ENCODE data around the gene TTLL11.

TTLL11 gene

DNA sequence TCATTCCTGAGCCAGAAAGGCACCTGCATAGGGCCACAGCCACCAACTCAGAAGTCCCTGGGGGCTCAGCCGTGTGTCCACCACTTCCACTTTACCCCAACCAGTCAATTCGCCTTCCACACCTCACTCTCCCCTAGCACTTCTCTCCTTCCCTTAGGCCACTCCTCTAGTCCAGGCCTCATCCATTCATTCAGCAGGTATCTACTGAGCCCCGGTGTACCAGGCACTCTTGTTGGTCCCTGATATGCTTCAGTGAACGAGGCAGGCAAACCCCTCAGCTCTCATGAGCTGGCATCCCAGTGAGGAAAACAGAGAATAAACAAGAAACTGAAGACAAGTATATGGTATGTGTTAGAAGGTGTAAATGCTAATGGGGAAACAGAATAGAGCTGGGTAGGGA lies 37.7 kb upstream of the TTLL11 start:
- TF ChIP-seq MAX (IDR thresholded peaks at IDR 0.05; ENCODE audit: low read depth, low read length) = no peak
- TF ChIP-seq CTCF (IDR thresholded peaks at IDR 0.05; ENCODE audit: low read depth, low read length) = no peak
- no peak for TF ChIP-seq POLR2A (IDR thresholded peaks at IDR 0.05; ENCODE audit: extremely low read depth, insufficient read length)
- no peak for TF ChIP-seq MYC (IDR thresholded peaks at IDR 0.05; ENCODE audit: low read depth, low read length)

DNA sequence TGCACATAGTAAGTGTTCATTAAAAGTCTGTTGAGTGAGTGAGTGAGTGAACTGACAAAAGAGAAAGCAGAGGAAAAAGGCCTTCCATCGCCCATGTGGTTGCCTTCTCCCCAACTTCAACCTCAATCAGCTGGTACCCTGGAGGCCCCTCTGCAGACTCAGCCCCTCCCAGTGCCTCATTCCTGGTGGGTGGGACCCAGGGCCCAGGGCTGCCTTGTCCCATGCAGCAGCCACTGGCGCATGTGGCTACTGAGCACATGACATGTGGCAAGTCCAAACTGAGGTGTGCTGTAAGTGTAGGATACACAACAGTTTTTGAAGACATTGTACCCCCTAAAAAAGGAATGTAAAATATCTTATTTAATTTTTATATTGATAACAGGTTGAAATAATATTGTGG lies 36.9 kb upstream of the TTLL11 start:
- no peak for DNase-seq (ENCODE audit: low read depth)
- no peak overlapping the region for H3K4me3 ChIP-seq (ENCODE audit: low read depth, low read length)
- TF ChIP-seq CTCF (IDR thresholded peaks at IDR 0.05; ENCODE audit: low read depth, low read length) = no peak

More for the DNA sequence above, 37.7 kb upstream of the TTLL11 start:
- no peak overlapping the region for H3K4me3 ChIP-seq (ENCODE audit: low read depth, low read length)
- DNase-seq (ENCODE audit: low read depth) = no peak

GRCh38 chr9:122128969-122129343 lies 35.8 kb upstream of the TTLL11 start:
- no peak overlapping the region for H3K4me3 ChIP-seq (ENCODE audit: low read depth, low read length)
- no peak for TF ChIP-seq CTCF (IDR thresholded peaks at IDR 0.05; ENCODE audit: low read depth, low read length)
- TF ChIP-seq POLR2A (IDR thresholded peaks at IDR 0.05; ENCODE audit: extremely low read depth, insufficient read length) = no peak
- no peak for TF ChIP-seq MAX (IDR thresholded peaks at IDR 0.05; ENCODE audit: low read depth, low read length)
- DNase-seq (ENCODE audit: low read depth) = no peak

GRCh38 chr9:122128007-122128968 lies 35.2 kb upstream of the TTLL11 start:
- no peak overlapping the region for H3K4me3 ChIP-seq (ENCODE audit: low read depth, low read length)
- TF ChIP-seq MAX (IDR thresholded peaks at IDR 0.05; ENCODE audit: low read depth, low read length) = no peak
- TF ChIP-seq MYC (IDR thresholded peaks at IDR 0.05; ENCODE audit: low read depth, low read length) = no peak
- no peak for TF ChIP-seq CTCF (IDR thresholded peaks at IDR 0.05; ENCODE audit: low read depth, low read length)
- no peak for TF ChIP-seq POLR2A (IDR thresholded peaks at IDR 0.05; ENCODE audit: extremely low read depth, insufficient read length)
- no peak for DNase-seq (ENCODE audit: low read depth)

DNA sequence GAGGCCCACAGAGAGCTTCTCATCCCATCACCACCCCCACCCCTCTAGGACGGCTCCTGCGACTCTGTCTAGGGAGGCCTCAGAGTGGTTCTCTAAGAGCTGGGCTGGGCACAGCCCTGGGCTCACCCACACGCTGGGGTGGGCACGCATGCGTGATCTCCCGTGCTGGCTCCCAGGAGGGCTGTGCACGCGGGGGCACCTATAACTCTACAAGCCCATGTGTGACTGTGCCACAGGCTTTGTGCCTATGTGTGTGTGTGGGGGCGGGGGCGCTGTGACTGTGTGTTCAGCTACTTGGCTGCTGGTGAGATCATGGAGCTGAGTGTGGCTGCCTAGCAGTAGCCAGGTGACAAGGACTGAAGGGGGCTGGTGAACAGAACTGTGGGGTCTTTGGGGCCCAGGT lies 34.3 kb upstream of the TTLL11 start:
- TF ChIP-seq MYC (IDR thresholded peaks at IDR 0.05; ENCODE audit: low read depth, low read length) = no peak
- TF ChIP-seq MAX (IDR thresholded peaks at IDR 0.05; ENCODE audit: low read depth, low read length) = no peak
- no peak for TF ChIP-seq POLR2A (IDR thresholded peaks at IDR 0.05; ENCODE audit: extremely low read depth, insufficient read length)
- TF ChIP-seq CTCF (IDR thresholded peaks at IDR 0.05; ENCODE audit: low read depth, low read length) = no peak
- no peak overlapping the region for H3K4me3 ChIP-seq (ENCODE audit: low read depth, low read length)
- DNase-seq (ENCODE audit: low read depth) = no peak
